Peyer's patch (tissue), 4 donors: Measurements from ENCODE around the gene NTF3.

ENCODE experiments used
- CTCF ChIP-seq, 6 experiments: fragments of 450-650 bp in 4 of 6; fragments of 200-600 bp in 2 of 6; sonication (generic) in 1 of 6; IDR thresholded peaks; one replicate each; pipeline ENCODE4 v1.5.1; 2017 to 2019; ENCODE audit warnings: antibody characterized with exemption in 6 of 6, mild to moderate bottlenecking in 3 of 6, moderate library complexity in 1 of 6
- POLR2A ChIP-seq, 2 donors: fragments of 450-650 bp; IDR thresholded peaks; one replicate each; pipeline ENCODE4 v1.5.1; 2017; ENCODE audit warnings: antibody characterized with exemption in 2 of 2, mild to moderate bottlenecking in 2 of 2, moderate library complexity in 2 of 2

- no peak for TF ChIP-seq CTCF (IDR thresholded peaks at IDR 0.05)
- no peak for TF ChIP-seq POLR2A (IDR thresholded peaks at IDR 0.05)
Measured at GRCh38 chr12:5487948-5488625, 56.2 kb downstream of the NTF3 start.
